ENCODE measurements around the gene RTN4.

- no peak for TF ChIP-seq POLR2A (IDR thresholded peaks at IDR 0.05)
- TF ChIP-seq, protein P1, sequence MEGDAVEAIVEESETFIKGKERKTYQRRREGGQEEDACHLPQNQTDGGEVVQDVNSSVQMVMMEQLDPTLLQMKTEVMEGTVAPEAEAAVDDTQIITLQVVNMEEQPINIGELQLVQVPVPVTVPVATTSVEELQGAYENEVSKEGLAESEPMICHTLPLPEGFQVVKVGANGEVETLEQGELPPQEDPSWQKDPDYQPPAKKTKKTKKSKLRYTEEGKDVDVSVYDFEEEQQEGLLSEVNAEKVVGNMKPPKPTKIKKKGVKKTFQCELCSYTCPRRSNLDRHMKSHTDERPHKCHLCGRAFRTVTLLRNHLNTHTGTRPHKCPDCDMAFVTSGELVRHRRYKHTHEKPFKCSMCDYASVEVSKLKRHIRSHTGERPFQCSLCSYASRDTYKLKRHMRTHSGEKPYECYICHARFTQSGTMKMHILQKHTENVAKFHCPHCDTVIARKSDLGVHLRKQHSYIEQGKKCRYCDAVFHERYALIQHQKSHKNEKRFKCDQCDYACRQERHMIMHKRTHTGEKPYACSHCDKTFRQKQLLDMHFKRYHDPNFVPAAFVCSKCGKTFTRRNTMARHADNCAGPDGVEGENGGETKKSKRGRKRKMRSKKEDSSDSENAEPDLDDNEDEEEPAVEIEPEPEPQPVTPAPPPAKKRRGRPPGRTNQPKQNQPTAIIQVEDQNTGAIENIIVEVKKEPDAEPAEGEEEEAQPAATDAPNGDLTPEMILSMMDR (IDR thresholded peaks at IDR 0.05 in 4 of 5, conservative IDR thresholded peaks at IDR 0.05 in 1 of 5): no peak
Observed at GRCh38 chr2:55009277-55010060, 40.8 kb downstream of the RTN4 start.

Measured in gastrocnemius medialis (tissue), 4 donors.